Ishikawa (cell line): ENCODE measurements around the gene POR.

Source experiments
- EP300 ChIP-seq: IDR thresholded peaks from 2 replicates; pipeline ENCODE4 v1.6.1; 2012; ENCODE audit warnings: borderline replicate concordance
- FOXM1 ChIP-seq: IDR thresholded peaks from 2 replicates; pipeline ENCODE4 v1.6.1; 2012; ENCODE audit warnings: low read depth, borderline replicate concordance
- MAX ChIP-seq: IDR thresholded peaks from 2 replicates; pipeline ENCODE4 v1.6.1; 2012
- TCF12 ChIP-seq: IDR thresholded peaks from 2 replicates; pipeline ENCODE4 v1.6.1; 2012; ENCODE audit warnings: low read depth

GRCh38 chr7:75958802-75959543, 44.0 kb downstream of the POR start:
- TF ChIP-seq MAX = no peak
- TF ChIP-seq FOXM1 = no peak
- TF ChIP-seq TCF12 = no peak
- TF ChIP-seq EP300 = peak; percentile 46; the same call in 1 of the 2 replicates
